Epithelial cell of proximal tubule (primary cell): ENCODE results near the gene TMEM239. TPM values are rescaled to one million over a fixed set of nuclear protein-coding genes. Genes with fewer than 3 reads are reported as not detected.

ENCODE experiments used
- DNase-seq: peaks from one replicate; pipeline ENCODE4 v3.0.0-alpha.2; 2011; ENCODE audit warnings: low read depth
- H3K4me3 ChIP-seq: 2 replicates; pipeline ENCODE4 v1.5.1; 2011; ENCODE audit warnings: low read depth, mild to moderate bottlenecking, low read length
- total RNA-seq: library from RNA; depleted of rRNA; stranded (reverse); fragments of >200 nt; gene quantifications from 2 replicates; pipeline ENCODE4 v1.2.3, GENCODE V29; 2015
- TF ChIP-seq, protein P1 (sequence below): conservative IDR thresholded peaks from 2 replicates; pipeline ENCODE4 v1.5.1; 2012; ENCODE audit warnings: low read depth, mild to moderate bottlenecking, low read length

Gene TMEM239
- total RNA-seq, 1 donor from 2014 or later: not detected

GRCh38 chr20:2795451-2795850, 20.7 kb upstream of the TMEM239 start:
- TF ChIP-seq, protein P1, sequence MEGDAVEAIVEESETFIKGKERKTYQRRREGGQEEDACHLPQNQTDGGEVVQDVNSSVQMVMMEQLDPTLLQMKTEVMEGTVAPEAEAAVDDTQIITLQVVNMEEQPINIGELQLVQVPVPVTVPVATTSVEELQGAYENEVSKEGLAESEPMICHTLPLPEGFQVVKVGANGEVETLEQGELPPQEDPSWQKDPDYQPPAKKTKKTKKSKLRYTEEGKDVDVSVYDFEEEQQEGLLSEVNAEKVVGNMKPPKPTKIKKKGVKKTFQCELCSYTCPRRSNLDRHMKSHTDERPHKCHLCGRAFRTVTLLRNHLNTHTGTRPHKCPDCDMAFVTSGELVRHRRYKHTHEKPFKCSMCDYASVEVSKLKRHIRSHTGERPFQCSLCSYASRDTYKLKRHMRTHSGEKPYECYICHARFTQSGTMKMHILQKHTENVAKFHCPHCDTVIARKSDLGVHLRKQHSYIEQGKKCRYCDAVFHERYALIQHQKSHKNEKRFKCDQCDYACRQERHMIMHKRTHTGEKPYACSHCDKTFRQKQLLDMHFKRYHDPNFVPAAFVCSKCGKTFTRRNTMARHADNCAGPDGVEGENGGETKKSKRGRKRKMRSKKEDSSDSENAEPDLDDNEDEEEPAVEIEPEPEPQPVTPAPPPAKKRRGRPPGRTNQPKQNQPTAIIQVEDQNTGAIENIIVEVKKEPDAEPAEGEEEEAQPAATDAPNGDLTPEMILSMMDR: no peak
- no peak overlapping the region for H3K4me3 ChIP-seq
- no peak for DNase-seq

DNA sequence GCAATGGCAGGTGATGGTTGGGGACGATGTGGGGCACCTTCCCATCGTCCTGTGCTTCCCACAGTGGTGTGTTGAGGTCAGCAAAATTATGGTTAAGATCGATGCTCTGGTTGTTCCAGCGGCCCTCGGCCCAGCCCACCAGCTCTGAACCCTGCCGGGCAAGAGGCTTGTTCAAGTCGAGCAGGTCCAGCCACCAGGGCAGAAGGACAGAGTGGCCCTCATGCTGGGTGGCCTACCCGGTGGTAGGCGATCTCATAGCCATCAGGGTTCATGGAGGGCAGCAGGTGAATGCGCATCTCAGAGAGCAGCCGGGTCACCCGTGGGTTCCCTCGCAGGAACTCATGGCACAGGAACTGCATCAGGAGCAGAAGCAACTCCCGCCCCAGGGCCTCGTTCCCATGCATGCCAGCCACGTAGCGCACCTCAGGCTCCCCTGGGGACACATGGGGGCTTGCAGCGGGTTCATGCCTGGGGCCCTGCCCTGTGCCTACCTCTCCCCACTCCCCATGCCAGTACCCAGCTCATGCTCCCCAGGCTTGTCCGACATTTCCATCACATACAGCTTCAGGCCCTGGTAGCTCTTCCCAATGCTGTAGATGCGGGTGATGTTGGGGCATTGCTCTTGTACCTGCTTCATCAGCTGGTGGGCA, 20.0 kb upstream of the TMEM239 start:
- TF ChIP-seq, protein P1: no peak
- DNase-seq: no peak
- H3K4me3 ChIP-seq: no peak overlapping the region

- TF ChIP-seq, protein P1: no peak
- no peak overlapping the region for H3K4me3 ChIP-seq
- DNase-seq: no peak
Observed at GRCh38 chr20:2797136-2797983, 18.8 kb upstream of the TMEM239 start.

DNA sequence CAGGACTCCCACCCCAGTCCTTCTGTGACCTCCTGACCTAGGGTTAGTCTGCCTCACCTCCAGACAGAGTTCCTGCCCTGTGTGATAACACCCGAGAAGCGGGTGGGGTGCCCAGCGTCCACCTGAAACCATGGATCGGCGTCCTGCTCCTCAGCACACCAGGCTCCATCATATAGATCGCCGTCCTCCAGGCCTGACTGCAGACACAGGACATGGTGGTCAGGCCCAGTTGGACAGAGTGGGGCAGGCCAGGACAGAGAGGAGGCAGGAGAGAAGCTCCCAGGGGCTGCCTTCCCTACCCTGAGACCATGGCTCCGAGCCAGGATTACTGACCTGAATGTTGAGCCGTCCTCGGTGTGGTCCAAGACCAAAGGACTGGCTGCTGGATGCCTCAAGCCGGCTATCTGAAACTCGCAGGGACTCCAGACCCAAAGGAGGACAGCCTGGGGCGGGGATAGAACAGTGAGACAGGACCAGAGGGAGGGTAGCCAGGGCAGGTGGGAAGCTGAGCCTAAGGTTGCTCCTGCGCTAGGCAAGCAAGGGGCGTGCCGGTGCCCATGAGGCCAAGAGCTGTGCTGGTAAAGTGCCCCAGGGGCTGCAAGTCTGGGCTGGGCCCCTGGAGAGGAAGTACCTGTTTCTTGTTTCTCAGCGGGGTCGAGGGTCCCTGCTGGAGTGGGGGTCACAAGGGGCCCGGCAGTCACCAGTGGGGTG, 17.9 kb upstream of the TMEM239 start:
- H3K4me3 ChIP-seq: no peak overlapping the region
- TF ChIP-seq, protein P1: no peak
- no peak for DNase-seq

DNA sequence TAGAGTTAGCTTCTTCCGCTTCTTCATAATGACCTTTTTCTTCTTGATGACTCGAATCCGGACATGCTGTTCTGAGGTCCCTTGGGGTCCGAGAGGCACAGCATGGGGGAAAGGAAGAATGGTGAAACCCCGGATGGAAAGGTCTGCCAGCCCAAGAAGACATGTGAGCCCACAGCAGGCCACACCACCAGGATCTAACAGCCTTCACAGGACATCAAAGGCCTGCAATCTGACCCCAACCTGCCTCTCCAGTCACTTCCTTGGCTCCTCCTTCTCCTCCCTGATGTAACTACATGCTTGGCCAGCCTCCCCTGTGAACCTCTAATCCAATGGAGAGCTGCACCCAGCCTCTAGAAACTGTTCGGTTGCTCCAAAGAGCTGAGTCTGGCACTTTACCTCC, 17.4 kb upstream of the TMEM239 start:
- TF ChIP-seq, protein P1: no peak
- H3K4me3 ChIP-seq: no peak overlapping the region
- no peak for DNase-seq

DNA sequence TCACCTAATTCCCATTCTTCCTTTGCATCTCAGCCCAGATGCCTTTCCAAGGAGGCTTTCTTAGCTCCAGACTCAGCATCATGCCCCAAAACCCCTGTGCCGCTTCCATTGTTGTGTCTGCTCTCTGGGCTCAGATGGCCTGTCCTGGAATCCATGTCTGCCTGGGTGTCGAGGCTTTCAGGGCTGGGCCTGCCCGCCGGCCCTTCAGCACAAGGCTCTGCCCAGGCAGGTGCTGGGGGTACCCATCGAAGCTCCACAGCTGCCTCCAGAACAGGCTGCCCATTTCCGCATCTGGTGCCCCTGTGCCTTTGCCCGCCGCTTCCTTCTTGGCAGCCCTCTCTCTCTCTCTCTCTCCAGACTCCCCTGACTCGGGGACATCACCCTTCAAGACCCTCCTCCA, 16.9 kb upstream of the TMEM239 start:
- TF ChIP-seq, protein P1: no peak
- no peak for DNase-seq
- no peak overlapping the region for H3K4me3 ChIP-seq
